Fibroblast of mammary gland (primary cell): ENCODE results near the gene SEC24A.

ENCODE experiments used
- DNase-seq: peaks from one replicate; pipeline ENCODE4 v3.0.0-alpha.2; 2010; ENCODE audit warnings: low read depth
- H3K4me3 ChIP-seq: 2 replicates; pipeline ENCODE4 v1.5.1; 2011; ENCODE audit warnings: low read depth, mild to moderate bottlenecking, low read length, moderate library complexity; ENCODE audit not compliant: control insufficient read depth
- CTCF ChIP-seq: conservative IDR thresholded peaks from 2 replicates; pipeline ENCODE4 v1.5.1; 2011; ENCODE audit warnings: low read depth, low read length, inconsistent platforms; ENCODE audit not compliant: control insufficient read depth, insufficient read depth

The SEC24A gene

GRCh38 chr5:134609232-134609851 is 39.2 kb upstream of the SEC24A start:
- DNase-seq, result no peak
- TF ChIP-seq CTCF, result no peak
- no peak overlapping the region for H3K4me3 ChIP-seq

GRCh38 chr5:134610725-134611124 is 37.9 kb upstream of the SEC24A start:
- DNase-seq, result no peak
- no peak overlapping the region for H3K4me3 ChIP-seq
- no peak for TF ChIP-seq CTCF

GRCh38 chr5:134611515-134611914 is 37.1 kb upstream of the SEC24A start:
- no peak for DNase-seq
- TF ChIP-seq CTCF, result no peak
- H3K4me3 ChIP-seq, result no peak overlapping the region

GRCh38 chr5:134614450-134615085 is 34.0 kb upstream of the SEC24A start:
- H3K4me3 ChIP-seq, result no peak overlapping the region
- DNase-seq, result no peak
- no peak for TF ChIP-seq CTCF

GRCh38 chr5:134620634-134621033 is 28.0 kb upstream of the SEC24A start:
- DNase-seq, result no peak
- H3K4me3 ChIP-seq, result no peak overlapping the region
- TF ChIP-seq CTCF, result no peak

GRCh38 chr5:134625559-134625958 is 23.0 kb upstream of the SEC24A start:
- no peak for DNase-seq
- no peak for TF ChIP-seq CTCF
- no peak overlapping the region for H3K4me3 ChIP-seq
